Adipocyte (in vitro differentiated cells): ENCODE data around the gene EIF2B2.

Source experiments
- DNase-seq: peaks from one replicate; pipeline ENCODE4 v3.0.0-alpha.2; 2015; ENCODE audit warnings: low read depth
- H3K27me3 ChIP-seq: replicated peaks from 2 replicates; pipeline ENCODE4 v1.7.0; 2013; ENCODE audit warnings: mild to moderate bottlenecking, low read length, moderate library complexity; ENCODE audit not compliant: control insufficient read depth, insufficient read depth
- H3K36me3 ChIP-seq: 2 replicates; pipeline ENCODE4 v1.7.0; 2013; ENCODE audit warnings: low read length, mild to moderate bottlenecking, moderate library complexity; ENCODE audit not compliant: control insufficient read depth, insufficient read depth, severe bottlenecking
- H3K4me1 ChIP-seq: 2 replicates; pipeline ENCODE4 v1.7.0; 2013; ENCODE audit warnings: mild to moderate bottlenecking, low read length, moderate library complexity; ENCODE audit not compliant: control insufficient read depth, insufficient read depth
- H3K4me3 ChIP-seq: 2 replicates; pipeline ENCODE4 v1.7.0; 2013; ENCODE audit warnings: mild to moderate bottlenecking, low read length, moderate library complexity
- H3K9ac ChIP-seq: 2 replicates; pipeline ENCODE4 v1.7.0; 2013; ENCODE audit warnings: mild to moderate bottlenecking, low read length, moderate library complexity
- H3K9me3 ChIP-seq: 2 replicates; pipeline ENCODE4 v1.7.0; 2013; ENCODE audit warnings: mild to moderate bottlenecking, low read length, moderate library complexity; ENCODE audit not compliant: control insufficient read depth

EIF2B2 gene

DNA sequence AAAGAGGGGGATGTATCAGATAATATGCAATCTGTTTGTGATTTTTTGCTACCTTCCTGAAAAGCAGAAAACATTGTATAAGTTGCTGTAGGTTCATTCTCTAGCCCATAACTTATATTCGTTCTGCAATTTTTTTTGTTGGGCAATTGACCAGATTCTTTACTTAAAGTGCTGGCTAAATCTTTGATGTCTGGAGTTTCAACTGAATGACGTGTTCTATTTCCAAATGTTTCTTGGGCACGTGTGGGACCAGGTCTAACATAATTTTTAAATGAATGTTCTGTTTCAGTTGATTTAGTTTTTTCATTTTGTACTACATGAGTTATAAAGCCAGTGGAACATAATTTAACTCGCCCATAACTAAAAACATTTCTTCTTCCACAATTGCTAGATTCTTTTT lies 44.8 kb downstream of the EIF2B2 start:
- H3K9me3 ChIP-seq, result no peaks in the 10 kb centered on the region
- peaks cover 48% of the 10 kb centered on the region for H3K4me1 ChIP-seq
- H3K9ac ChIP-seq, result no peak overlapping the region
- DNase-seq, result no peak
- H3K36me3 ChIP-seq, result no peaks in the 10 kb centered on the region
- H3K4me3 ChIP-seq, result no peak overlapping the region
- H3K27me3 ChIP-seq, result no peaks in the 10 kb centered on the region

DNA sequence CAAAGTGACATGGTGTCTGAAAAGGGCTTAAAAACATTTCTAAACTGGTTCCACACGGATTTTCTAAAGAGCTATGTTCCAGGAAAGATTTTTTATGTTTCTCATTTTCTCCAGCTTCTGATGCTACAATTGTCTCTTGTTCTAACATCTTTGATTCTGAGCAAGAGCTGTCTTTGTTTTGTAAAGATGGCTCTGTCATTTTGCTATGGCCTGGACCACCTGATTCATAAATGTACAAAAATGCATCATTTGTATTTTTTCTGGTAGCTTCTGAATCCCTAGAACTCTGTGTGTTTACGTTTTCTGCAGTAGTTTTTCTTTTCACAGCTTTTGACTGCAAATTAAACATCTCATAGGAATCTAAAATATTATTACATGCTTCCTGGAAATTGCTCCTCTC lies 45.4 kb downstream of the EIF2B2 start:
- Histone ChIP-seq H3K27me3 (no peaks in the 10 kb centered on the region), H3K9ac (no peak overlapping the region), H3K9me3 (no peaks in the 10 kb centered on the region), H3K36me3 (no peaks in the 10 kb centered on the region), H3K4me3 (no peak overlapping the region), H3K4me1 (peaks cover 48% of the 10 kb centered on the region)
- DNase-seq, result no peak

DNA sequence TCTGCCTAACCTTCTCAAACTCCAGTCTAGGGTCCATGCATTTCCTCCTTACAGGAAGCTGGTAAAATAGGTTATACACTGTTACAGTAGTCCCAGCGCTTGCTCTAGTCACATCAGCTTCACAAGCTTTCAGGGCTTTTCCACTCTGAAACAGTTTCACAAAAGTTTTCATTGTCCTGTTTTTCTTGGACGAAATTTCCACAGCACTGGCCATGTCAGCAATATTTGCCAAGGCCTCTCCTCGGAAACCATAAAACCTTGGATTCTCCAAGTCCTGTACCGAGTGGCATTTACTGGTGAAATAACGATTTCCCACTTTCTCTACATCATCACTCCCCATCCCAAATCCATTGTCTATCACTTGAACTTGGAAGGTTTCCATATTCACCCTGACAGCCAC lies 46.4 kb downstream of the EIF2B2 start:
- Histone ChIP-seq H3K4me1 (peaks cover 54% of the 10 kb centered on the region), H3K4me3 (peak overlapping the region; percentile 55)

DNA sequence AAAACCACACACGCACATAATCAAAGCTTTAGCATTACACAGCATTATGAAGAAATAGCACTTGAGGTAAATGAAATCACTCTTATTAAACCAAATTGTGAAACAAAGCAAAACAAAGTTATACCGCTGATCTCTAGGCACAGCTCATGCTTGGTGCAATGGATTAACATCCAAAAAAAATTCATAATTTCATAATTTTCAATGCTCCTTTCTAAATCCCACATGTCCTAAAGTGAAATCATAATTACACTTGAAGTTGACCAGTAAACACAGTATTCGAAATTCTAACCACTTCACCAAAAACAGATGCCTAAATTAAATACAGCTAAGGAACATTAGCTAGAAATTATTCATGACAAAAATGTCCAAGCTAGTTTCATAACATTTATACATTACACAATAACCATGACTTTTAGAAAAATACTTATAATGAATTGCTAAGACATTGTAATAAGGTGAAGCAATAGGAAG lies 47.0 kb downstream of the EIF2B2 start:
- H3K9ac ChIP-seq, result peak overlapping the region; percentile 81
- peaks cover 54% of the 10 kb centered on the region for H3K4me1 ChIP-seq

More for the DNA sequence above, 46.4 kb downstream of the EIF2B2 start:
- no peak for DNase-seq
- H3K9ac ChIP-seq, result peak overlapping the region; percentile 28
- H3K27me3 ChIP-seq, result no peaks in the 10 kb centered on the region
- H3K36me3 ChIP-seq, result no peaks in the 10 kb centered on the region
- H3K9me3 ChIP-seq, result no peaks in the 10 kb centered on the region

DNA sequence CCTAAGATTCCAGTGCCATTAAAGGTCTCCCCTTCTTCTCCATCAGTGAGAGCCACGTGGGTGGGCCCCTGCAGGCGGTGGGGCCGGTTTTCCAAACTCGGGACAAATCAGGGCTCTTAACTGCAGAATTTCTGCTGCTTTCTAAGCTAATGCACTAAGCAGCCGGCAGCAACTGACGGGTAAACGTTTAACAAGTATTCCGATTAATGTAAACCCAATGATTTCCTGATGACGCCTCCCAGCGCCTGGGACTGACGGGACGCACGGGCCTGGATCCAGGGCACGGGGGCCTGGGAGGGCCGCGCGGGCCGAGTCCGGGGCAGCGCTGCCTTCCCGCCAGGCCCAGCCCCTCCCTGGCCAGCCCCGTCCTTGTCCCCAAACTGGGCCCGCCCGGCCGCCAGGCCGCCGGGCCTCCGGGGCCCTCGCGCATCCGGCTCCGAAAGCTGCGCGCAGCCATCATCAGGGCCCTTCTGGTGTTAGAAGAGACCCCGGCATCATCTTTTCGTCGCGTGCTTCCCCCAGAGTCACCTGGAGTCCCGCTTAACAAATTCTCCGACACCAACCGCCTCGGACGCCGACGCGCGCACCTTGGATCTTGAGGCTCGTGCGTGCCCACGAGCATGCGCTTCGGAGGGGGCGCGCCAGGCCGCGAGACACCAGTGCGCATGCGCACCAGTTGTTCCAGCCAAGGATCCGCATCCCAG lies 48.3 kb downstream of the EIF2B2 start, which contains the start of gene MLH3:
Gene MLH3 (minus strand): TSS at position 616 of the 704 bp plus-strand sequence. CDS start 1,812 bp downstream, outside the sequence.
- H3K9me3 ChIP-seq, result no peaks in the 10 kb centered on the region
- H3K4me3 ChIP-seq, result peak within 1 kb of the TSS; percentile 79
- no peaks in the 10 kb centered on the region for H3K36me3 ChIP-seq
- DNase-seq, result peak; percentile 85
- H3K4me1 ChIP-seq, result peaks cover 59% of the 10 kb centered on the region
- peak within 1 kb of the TSS; percentile 81 for H3K9ac ChIP-seq
- H3K27me3 ChIP-seq, result no peaks in the 10 kb centered on the region

More for the DNA sequence above, 47.0 kb downstream of the EIF2B2 start:
- peak; percentile 91 for DNase-seq
- no peaks in the 10 kb centered on the region for H3K27me3 ChIP-seq
- H3K4me3 ChIP-seq, result peak overlapping the region; percentile 55
- H3K36me3 ChIP-seq, result no peaks in the 10 kb centered on the region
- H3K9me3 ChIP-seq, result no peaks in the 10 kb centered on the region

DNA sequence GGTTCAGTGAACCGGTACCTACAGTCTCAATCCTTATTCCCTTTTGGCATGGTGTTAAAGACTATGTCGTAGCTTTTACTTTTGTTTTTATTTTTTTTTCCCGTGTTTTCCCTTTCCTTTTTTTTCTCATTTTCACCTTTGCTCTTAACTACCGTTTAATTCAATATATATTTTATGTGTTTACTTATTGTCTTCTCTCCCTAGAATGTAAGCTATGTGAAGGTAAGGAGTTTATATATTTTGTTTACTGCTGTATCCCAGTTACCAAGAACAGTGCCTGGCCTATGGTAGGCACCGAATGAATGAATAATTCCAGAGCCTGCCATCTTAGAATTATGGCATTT lies 48.8 kb downstream of the EIF2B2 start:
- peak overlapping the region; percentile 79 for H3K4me3 ChIP-seq
- H3K27me3 ChIP-seq, result no peaks in the 10 kb centered on the region
- H3K4me1 ChIP-seq, result peaks cover 58% of the 10 kb centered on the region
- H3K9me3 ChIP-seq, result no peaks in the 10 kb centered on the region
- H3K9ac ChIP-seq, result peak overlapping the region; percentile 81
- no peak for DNase-seq
- H3K36me3 ChIP-seq, result no peaks in the 10 kb centered on the region

DNA sequence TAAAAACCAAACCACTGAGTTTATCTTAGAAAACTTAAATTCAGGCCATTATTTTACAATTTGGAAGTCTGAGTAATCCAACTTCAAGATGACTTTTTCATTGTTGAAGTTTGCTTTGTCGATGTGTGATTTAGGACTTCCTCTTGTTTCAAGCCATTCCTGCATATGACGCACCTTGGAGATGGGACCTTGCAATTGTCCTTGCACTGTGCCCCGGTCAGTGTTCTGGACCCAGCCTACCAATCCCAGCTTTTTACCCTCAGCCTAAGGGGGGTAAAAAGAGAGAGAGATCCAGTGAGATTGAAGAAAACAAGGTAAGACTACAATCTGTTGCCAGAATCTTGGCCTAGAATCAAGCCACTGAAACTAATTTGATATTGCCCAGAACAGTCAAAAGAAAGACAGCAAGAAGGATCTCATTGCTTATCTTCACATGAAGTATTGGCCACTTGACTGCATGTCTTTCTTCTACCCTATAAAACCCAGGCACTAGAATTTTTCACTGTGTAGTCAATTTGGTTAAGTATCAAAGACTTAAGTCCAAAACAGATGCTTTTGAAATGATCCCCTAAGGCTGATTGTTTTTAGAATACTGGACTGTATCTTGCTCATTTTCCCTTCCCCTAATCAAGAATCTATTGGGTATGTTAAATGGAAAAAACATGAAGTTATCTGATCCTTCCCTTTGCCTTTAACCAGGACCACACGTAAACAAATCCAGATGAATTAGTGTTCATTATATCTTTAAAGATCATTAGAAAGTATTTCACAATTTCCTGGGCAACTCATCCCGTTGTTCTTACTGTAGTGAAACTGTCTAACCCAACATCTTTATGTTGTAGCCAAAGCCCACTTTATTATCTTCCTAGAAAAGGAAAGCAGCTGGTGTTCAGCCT lies 50.9 kb downstream of the EIF2B2 start:
- no peaks in the 10 kb centered on the region for H3K9me3 ChIP-seq
- no peaks in the 10 kb centered on the region for H3K27me3 ChIP-seq
- H3K9ac ChIP-seq, result no peak overlapping the region
- DNase-seq, result peak; percentile 62
- H3K36me3 ChIP-seq, result no peaks in the 10 kb centered on the region
- no peak overlapping the region for H3K4me3 ChIP-seq
- peaks cover 45% of the 10 kb centered on the region for H3K4me1 ChIP-seq

DNA sequence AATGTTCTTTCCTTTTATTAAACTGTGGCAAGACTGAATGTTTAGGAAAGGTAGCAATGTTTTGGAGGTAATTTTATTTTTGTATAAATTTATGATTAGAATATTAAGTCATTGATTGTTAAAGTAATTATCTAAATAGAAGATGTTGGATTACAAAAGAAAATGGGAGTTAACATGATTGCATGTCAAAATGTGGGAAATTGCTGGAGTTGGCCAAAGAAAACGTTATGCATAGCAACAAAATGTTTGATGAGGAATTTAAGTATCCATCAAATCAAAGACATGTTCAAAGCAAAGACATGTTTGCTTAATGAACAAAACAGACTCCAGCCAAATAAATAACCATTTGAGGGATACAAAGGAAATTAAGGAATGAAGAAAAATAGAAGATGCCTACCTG lies 51.7 kb downstream of the EIF2B2 start:
- peaks cover 37% of the 10 kb centered on the region for H3K4me1 ChIP-seq
- H3K36me3 ChIP-seq, result no peaks in the 10 kb centered on the region
- no peaks in the 10 kb centered on the region for H3K9me3 ChIP-seq
- H3K9ac ChIP-seq, result no peak overlapping the region
- H3K4me3 ChIP-seq, result no peak overlapping the region
- H3K27me3 ChIP-seq, result no peaks in the 10 kb centered on the region
- DNase-seq, result no peak

DNA sequence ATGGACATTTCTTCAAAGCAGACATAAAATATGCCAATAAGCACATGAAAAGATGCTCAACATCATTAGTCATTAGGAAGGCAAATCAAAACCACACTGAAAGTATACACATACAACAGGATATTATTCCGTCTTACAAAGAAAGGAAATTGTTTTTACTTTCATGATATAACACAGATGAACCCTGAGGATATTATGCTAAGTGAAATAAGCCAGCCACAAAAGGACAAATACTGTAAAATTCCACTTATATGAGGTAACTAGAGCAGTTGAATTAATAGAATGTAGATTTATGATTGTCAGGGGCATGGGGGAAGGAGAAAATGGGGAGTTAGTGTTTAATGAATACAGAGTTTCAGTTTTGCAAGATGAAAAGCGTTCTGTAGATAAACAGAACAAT lies 56.9 kb downstream of the EIF2B2 start:
- Histone ChIP-seq H3K9me3 (no peaks in the 10 kb centered on the region), H3K4me1 (peaks cover 14% of the 10 kb centered on the region), H3K27me3 (no peaks in the 10 kb centered on the region), H3K4me3 (no peak overlapping the region), H3K9ac (no peak overlapping the region), H3K36me3 (no peaks in the 10 kb centered on the region)
- peak; percentile 52 for DNase-seq

DNA sequence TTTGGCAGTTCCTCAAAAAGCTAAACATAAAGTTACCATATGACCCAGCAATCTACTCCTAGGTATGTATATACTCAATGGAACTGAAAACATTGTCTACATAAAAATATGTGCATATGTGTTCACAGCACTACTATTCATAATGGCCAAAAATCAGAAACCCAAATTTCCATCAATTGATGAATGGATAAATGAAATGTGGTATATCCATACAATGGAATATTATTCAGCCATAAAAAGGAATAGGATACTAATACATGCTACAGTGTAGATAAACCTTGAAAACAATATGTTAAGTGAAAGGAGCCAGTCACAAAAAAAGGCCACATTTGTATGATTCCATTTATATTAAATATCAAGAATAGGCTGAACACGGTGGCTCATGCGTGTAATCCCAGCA lies 57.7 kb downstream of the EIF2B2 start:
- Histone ChIP-seq H3K27me3 (no peaks in the 10 kb centered on the region), H3K4me1 (peaks cover 11% of the 10 kb centered on the region), H3K9ac (no peak overlapping the region), H3K36me3 (no peaks in the 10 kb centered on the region), H3K9me3 (no peaks in the 10 kb centered on the region), H3K4me3 (no peak overlapping the region)
- DNase-seq, result no peak
